ENCODE measurements around the gene ERFL.

DNA sequence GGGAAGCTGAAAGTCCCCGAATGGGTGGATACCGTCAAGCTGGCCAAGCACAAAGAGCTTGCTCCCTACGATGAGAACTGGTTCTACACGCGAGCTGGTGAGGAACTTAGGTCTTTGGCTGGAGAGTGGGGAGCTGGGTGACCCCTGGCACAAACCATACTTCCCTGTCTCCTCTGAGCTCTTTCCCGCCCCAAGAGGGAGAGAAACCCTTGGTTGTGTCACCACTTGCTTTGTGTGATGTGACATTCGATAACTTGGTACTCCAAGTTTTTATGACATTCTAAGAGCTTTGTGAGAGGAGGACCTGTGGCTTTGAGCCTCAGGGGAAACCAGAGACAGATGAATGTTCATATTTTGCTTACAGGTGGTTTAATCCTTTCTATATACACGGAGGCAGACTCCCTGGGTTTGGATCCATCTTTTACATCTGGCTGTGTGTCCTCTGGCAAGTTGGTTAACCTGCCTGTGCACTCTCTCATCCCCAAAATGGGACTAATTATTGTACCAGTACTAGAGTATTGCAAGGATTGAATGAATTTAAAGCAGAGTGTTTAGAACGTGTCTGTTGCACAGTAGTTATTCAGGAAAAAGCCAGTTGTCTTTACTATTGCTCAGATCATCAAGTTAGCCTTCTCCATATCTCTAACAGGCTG, 67.0 kb downstream of the ERFL start:
- TF ChIP-seq ESRRG (CRISPR knock-in tag; IDR thresholded peaks at IDR 0.05), result no peak
- TF ChIP-seq OSR1 (CRISPR knock-in tag; IDR thresholded peaks at IDR 0.05), result no peak
- TF ChIP-seq PATZ1 (CRISPR knock-in tag; IDR thresholded peaks at IDR 0.05; ENCODE audit: borderline replicate concordance), result no peak
- no peak for TF ChIP-seq RARB (CRISPR knock-in tag; IDR thresholded peaks at IDR 0.05)
- no peak for TF ChIP-seq TSHZ2 (CRISPR knock-in tag; IDR thresholded peaks at IDR 0.05)
- no peak for TF ChIP-seq ZFP3 (CRISPR knock-in tag; IDR thresholded peaks at IDR 0.05)
- no peak for TF ChIP-seq GLIS3 (CRISPR knock-in tag; IDR thresholded peaks at IDR 0.05)
- TF ChIP-seq ARNTL (CRISPR knock-in tag; IDR thresholded peaks at IDR 0.05; ENCODE audit: borderline replicate concordance, low read depth), result no peak
- no peak for TF ChIP-seq ZNF8 (CRISPR knock-in tag; IDR thresholded peaks at IDR 0.05)
- no peak for TF ChIP-seq CSDC2 (CRISPR knock-in tag; IDR thresholded peaks at IDR 0.05)
- no peak for TF ChIP-seq PPARA (CRISPR knock-in tag; IDR thresholded peaks at IDR 0.05; ENCODE audit: borderline replicate concordance)
- TF ChIP-seq SNAI2 (CRISPR knock-in tag; IDR thresholded peaks at IDR 0.05), result no peak
- no peak for TF ChIP-seq TCF4 (CRISPR knock-in tag; IDR thresholded peaks at IDR 0.05; ENCODE audit: borderline replicate concordance)

All from SK-N-SH treated with all-trans-retinoic acid at 6 μM for 48 hours (cell line).